ENCODE results near the gene MPPED1.

The MPPED1 gene

GRCh38 chr22:43431808-43432554, 20.2 kb downstream of the MPPED1 start:
- no peak overlapping the region for H3K27ac ChIP-seq
- no peak for TF ChIP-seq ZFX (IDR thresholded peaks at IDR 0.05; ENCODE audit: borderline replicate concordance)
- no peak for TF ChIP-seq CTCF (IDR thresholded peaks at IDR 0.05)

GRCh38 chr22:43432883-43433415, 21.1 kb downstream of the MPPED1 start:
- H3K27ac ChIP-seq = no peak overlapping the region
- TF ChIP-seq CTCF (IDR thresholded peaks at IDR 0.05) (no peak), ZFX (IDR thresholded peaks at IDR 0.05; ENCODE audit: borderline replicate concordance) (no peak)

- TF ChIP-seq CTCF (IDR thresholded peaks at IDR 0.05) = no peak
- TF ChIP-seq ZFX (IDR thresholded peaks at IDR 0.05; ENCODE audit: borderline replicate concordance) = no peak
- no peak overlapping the region for H3K27ac ChIP-seq
These were observed 21.8 kb downstream of the MPPED1 start for GRCh38 chr22:43433451-43434274.

DNA sequence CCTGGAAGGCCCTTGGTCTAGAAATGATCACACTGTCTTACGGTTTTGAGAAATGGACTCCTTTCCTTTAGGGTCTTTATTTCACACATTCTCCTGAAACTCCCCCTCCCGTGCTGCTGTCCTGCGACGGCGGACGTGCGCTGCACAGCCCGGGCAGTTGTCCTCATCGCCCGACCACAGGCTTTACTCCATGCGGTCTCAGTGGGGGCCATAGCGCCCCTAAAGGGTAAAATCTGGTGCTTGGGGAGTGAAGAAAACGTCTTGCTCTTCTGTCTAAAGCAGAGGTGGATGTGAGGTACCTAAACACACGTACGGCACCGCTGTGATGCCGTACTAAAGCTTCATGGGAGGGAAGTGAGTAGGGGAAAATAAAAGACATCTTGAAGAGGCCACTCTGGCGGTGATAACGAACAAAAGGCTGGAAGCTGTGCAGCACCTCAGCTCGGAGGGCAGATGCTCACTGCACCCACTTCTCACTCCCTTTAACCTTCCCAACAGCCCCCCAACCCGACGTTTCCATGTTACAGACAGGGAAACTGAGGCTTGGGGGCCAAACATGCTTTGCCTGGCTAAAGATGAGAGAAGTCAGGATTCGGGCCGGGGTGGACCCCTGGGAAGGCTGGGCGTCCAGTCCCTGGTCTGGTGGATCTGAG, 22.6 kb downstream of the MPPED1 start:
- H3K27ac ChIP-seq = no peak overlapping the region
- TF ChIP-seq CTCF (IDR thresholded peaks at IDR 0.05) (no peak), ZFX (IDR thresholded peaks at IDR 0.05; ENCODE audit: borderline replicate concordance) (no peak)

DNA sequence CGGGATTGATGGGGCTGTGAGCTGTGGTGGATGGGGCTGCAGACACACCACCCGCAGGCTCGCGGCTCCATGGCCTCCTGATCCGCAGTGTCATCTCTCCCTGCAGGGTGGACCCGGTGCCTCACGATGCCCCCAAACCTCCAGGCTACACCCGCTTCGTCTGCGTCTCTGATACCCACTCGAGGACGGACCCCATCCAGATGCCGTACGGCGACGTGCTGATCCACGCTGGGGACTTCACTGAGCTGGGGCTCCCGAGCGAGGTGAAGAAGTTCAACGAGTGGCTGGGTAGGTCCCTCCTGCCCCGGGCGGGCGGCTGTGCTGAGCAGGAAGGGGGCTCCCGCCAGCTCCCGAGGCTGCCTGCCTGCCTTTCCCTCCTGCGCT, 23.1 kb downstream of the MPPED1 start:
- H3K27ac ChIP-seq = no peak overlapping the region
- no peak for TF ChIP-seq CTCF (IDR thresholded peaks at IDR 0.05)
- no peak for TF ChIP-seq ZFX (IDR thresholded peaks at IDR 0.05; ENCODE audit: borderline replicate concordance)

DNA sequence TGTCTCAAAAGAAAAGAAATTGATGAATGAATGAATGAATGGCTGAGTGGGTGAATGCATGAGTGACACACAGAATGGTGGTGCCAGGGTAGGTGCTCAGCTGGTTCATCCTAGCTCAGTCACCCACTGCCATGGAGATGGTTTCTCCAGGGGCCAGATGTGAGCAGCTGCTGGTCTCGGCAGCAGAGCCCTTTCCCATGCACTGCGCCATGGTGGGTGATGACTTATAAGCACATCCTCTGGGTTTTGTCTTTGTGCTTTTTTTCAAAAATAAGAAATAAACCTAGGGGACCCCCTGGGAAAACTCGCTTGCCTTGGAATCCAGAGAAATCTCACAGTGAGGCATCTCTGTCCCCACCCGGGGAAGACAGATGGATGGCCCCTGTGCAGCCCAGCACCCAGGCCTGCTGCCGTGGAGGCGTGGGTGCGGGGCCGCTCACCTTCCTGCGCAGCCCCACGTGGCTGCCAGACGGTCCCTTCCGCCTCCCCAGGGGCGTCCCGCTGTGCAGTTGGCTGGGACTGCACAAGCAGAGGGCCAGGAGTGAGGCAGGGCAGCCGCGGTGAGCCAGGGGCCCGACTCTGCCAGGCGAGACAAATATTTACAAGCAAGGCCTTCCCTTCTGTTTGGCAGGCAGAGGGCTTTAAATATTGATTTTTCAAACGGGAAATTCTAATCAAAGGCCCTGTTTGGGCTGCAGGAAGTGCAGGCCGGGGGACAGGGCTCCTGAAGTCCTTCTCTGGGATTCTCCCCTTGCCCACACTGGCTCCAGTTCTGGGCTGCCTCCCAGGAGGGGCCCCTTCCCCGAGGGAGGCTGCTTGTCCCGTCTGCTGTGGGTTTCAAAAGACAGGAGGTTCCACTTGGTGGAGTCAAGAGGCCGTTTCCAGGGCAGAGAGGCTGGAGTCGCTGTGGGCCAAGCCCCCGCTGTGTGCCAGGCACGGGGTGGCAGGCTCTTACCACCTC, 24.3 kb downstream of the MPPED1 start:
- TF ChIP-seq CTCF (IDR thresholded peaks at IDR 0.05) = peak; percentile 19
- no peak for TF ChIP-seq ZFX (IDR thresholded peaks at IDR 0.05; ENCODE audit: borderline replicate concordance)
- no peak overlapping the region for H3K27ac ChIP-seq
